IMR-90 (cell line): Measurements from ENCODE around the gene POLR3G. TPM values are rescaled to one million over a fixed set of nuclear protein-coding genes. Genes with fewer than 3 reads are reported as not detected.

ENCODE experiments used
- ATAC-seq: fragments of 200-7000 bp; cut with Tn5 transposase; 2 replicates; pipeline ENCODE4 v1.9.1; 2020; ENCODE audit warnings: low read depth, mild to moderate bottlenecking, moderate library complexity
- BruUV-seq: library from RNA; stranded (reverse); fragments of 400-500 nt; replicated peaks from 2 replicates; lab custom pipeline; 2021; lab: Mats Ljungman, UMichigan
- CTCF ChIA-PET: fragments of 300-600 bp; formaldehyde crosslinking; extraction: SDS; loops from one replicate; lab custom pipeline; 2021; ENCODE audit warnings: antibody characterized with exemption; lab: Yijun Ruan, JAX
- POLR2A ChIA-PET: fragments of 300-600 bp; sonication (Branson Sonifier 250); formaldehyde crosslinking; loops from one replicate; lab custom pipeline; 2022; ENCODE audit warnings: antibody characterized with exemption; ENCODE audit not compliant: unreplicated experiment; lab: Charles Lee
- DNase-seq: peaks from one replicate; pipeline ENCODE4 v3.0.0; 2013
- H2AFZ ChIP-seq: replicated peaks from 2 replicates; pipeline ENCODE3; 2013; ENCODE audit warnings: low read length, mild to moderate bottlenecking; ENCODE audit not compliant: poor library complexity
- H2AK5ac ChIP-seq: 2 replicates; pipeline ENCODE4 v1.6.1; 2013; ENCODE audit warnings: low read depth, low read length, inconsistent platforms
- H2AK9ac ChIP-seq: replicated peaks from 2 replicates; pipeline ENCODE3; 2013; ENCODE audit warnings: mild to moderate bottlenecking, low read depth, low read length, moderate library complexity; ENCODE audit not compliant: poor library complexity
- H2BK120ac ChIP-seq: 2 replicates; pipeline ENCODE4 v1.6.1; 2013; ENCODE audit warnings: low read depth, low read length, inconsistent platforms
- H2BK15ac ChIP-seq: 3 replicates; pipeline ENCODE4 v1.6.1; 2013; ENCODE audit warnings: low read depth, low read length, inconsistent platforms
- H2BK20ac ChIP-seq: 2 replicates; pipeline ENCODE4 v1.6.1; 2013; ENCODE audit warnings: low read depth, mild to moderate bottlenecking, inconsistent platforms, low read length, moderate library complexity
- H2BK5ac ChIP-seq: 2 replicates; pipeline ENCODE4 v1.6.1; 2013; ENCODE audit warnings: mild to moderate bottlenecking, low read depth, low read length, inconsistent platforms; ENCODE audit not compliant: poor library complexity, severe bottlenecking
- H3K14ac ChIP-seq: replicated peaks from 2 replicates; pipeline ENCODE4 v1.6.1; 2013; ENCODE audit warnings: low read depth, low read length, inconsistent platforms
- H3K18ac ChIP-seq: 2 replicates; pipeline ENCODE4 v1.6.1; 2013; ENCODE audit warnings: low read depth, low read length, control low read depth
- H3K23ac ChIP-seq: 2 replicates; pipeline ENCODE4 v1.6.1; 2013; ENCODE audit warnings: low read depth, low read length, inconsistent platforms
- H3K27ac ChIP-seq: 2 replicates; pipeline ENCODE4 v1.5.1; 2013; ENCODE audit warnings: mild to moderate bottlenecking, control low read depth, low read length; ENCODE audit not compliant: insufficient read depth
- H3K27me3 ChIP-seq: 2 replicates; pipeline ENCODE4 v1.6.1; 2013; ENCODE audit warnings: low read length; ENCODE audit not compliant: control insufficient read depth, insufficient read depth
- H3K36me3 ChIP-seq: 2 replicates; pipeline ENCODE4 v1.6.1; 2013; ENCODE audit warnings: low read length, mixed read lengths; ENCODE audit not compliant: control insufficient read depth, insufficient read depth
- H3K4ac ChIP-seq: 2 replicates; pipeline ENCODE4 v1.6.1; 2013; ENCODE audit warnings: low read depth, low read length, inconsistent platforms
- H3K4me1 ChIP-seq: 2 replicates; pipeline ENCODE4 v1.6.1; 2013; ENCODE audit warnings: low read length, mixed read lengths; ENCODE audit not compliant: control insufficient read depth, insufficient read depth
- H3K4me2 ChIP-seq: 2 replicates; pipeline ENCODE4 v1.6.1; 2013; ENCODE audit warnings: low read depth, mild to moderate bottlenecking, control low read depth, low read length, moderate library complexity
- H3K4me3 ChIP-seq: 2 replicates; pipeline ENCODE4 v1.5.1; 2013; ENCODE audit warnings: low read depth, mild to moderate bottlenecking, control low read depth, low read length, moderate library complexity; ENCODE audit not compliant: insufficient read depth
- H3K56ac ChIP-seq: 2 replicates; pipeline ENCODE4 v1.6.1; 2013; ENCODE audit warnings: low read length, inconsistent platforms; ENCODE audit not compliant: insufficient read depth; ENCODE audit errors: extremely low read depth
- H3K79me1 ChIP-seq, 2 experiments: 2 replicates each; pipeline ENCODE4 v1.6.1; 2013; ENCODE audit warnings: low read length in 2 of 2, inconsistent platforms in 1 of 2, low read depth in 1 of 2
- H3K9ac ChIP-seq: 2 replicates; pipeline ENCODE4 v1.6.1; 2013; ENCODE audit warnings: low read depth, low read length, control low read depth
- H3K9me1 ChIP-seq: 2 replicates; pipeline ENCODE4 v1.6.1; 2013; ENCODE audit warnings: low read length, inconsistent platforms; ENCODE audit not compliant: insufficient read depth
- H3K9me3 ChIP-seq: 2 replicates; pipeline ENCODE4 v1.6.1; 2013; ENCODE audit warnings: low read length; ENCODE audit not compliant: control insufficient read depth, insufficient read depth
- H4K20me1 ChIP-seq: 2 replicates; pipeline ENCODE4 v1.6.1; 2013; ENCODE audit warnings: low read length, inconsistent platforms; ENCODE audit not compliant: insufficient read depth
- H4K5ac ChIP-seq: 2 replicates; pipeline ENCODE4 v1.6.1; 2013; ENCODE audit warnings: mild to moderate bottlenecking, low read depth, low read length, control low read depth
- H4K8ac ChIP-seq, 2 experiments: 2 replicates each; pipeline ENCODE4 v1.6.1; 2013; ENCODE audit warnings: low read depth in 2 of 2, low read length in 2 of 2, control low read depth in 1 of 2, inconsistent platforms in 1 of 2
- H4K91ac ChIP-seq: 2 replicates; pipeline ENCODE4 v1.6.1; 2013; ENCODE audit warnings: low read depth, low read length, inconsistent platforms; ENCODE audit not compliant: insufficient read depth
- MAFK ChIP-seq: IDR thresholded peaks from 2 replicates; pipeline ENCODE4 v1.6.1; 2012; ENCODE audit warnings: low read depth, low read length, improper control_type of control experiment
- WGBS, 2 experiments: methylation state at CpG; one replicate each; pipeline versions ENCODE4 v1.1.5 to v1.1.7; 2013; ENCODE audit warnings: missing lambda C conversion rate in 2 of 2; ENCODE audit not compliant: insufficient read length in 1 of 2; ENCODE audit errors: extremely low coverage in 2 of 2; 5-methylcytosine and 5-hydroxymethylcytosine counted together
- dilution Hi-C: fragments of 300-500 bp; cut with HindIII; formaldehyde crosslinking; loops from one replicate; pipeline ENCODE4 v1.14.3; 2018; ENCODE audit warnings: low sequenced_read_pairs; ENCODE audit not compliant: unreplicated experiment
- in situ Hi-C: fragments of 300-500 bp; cut with MboI; formaldehyde crosslinking; loops from 3 replicates; pipeline ENCODE4 v1.14.3; 2019; ENCODE audit warnings: low sequenced_read_pairs, inconsistent platforms, mixed read lengths
- intact Hi-C: fragments of 100-400 bp; cut with micrococcal nuclease; formaldehyde crosslinking; loops from 2 replicates; pipeline ENCODE4 v1.10.0; 2022
- polyA plus RNA-seq, 3 experiments: library from polyadenylated mRNA; depleted of rRNA; stranded (reverse); fragments of >200 nt; gene quantifications; 2 replicates each; pipeline ENCODE4 v1.2.3, GENCODE V29; 2012; ENCODE audit warnings: low replicate concordance in 1 of 3
- total RNA-seq: library from RNA; depleted of rRNA; stranded (reverse); fragments of >200 nt; gene quantifications from 2 replicates; pipeline ENCODE4 v1.2.3, GENCODE V29; 2012
- TF ChIP-seq, protein P1 (sequence below): conservative IDR thresholded peaks from 2 replicates; pipeline ENCODE4 v1.5.1; 2012; ENCODE audit warnings: mild to moderate bottlenecking, low read depth, low read length, improper control_type of control experiment

Gene POLR3G
- total and polyA plus RNA-seq, 2 of the 4 experiments (the other 2 are of a cell fraction) = 10.6 to 11.6 TPM

GRCh38 chr5:90473396-90474234 is 1.0 kb upstream of the POLR3G start (continued):
- TF ChIP-seq, protein P1, sequence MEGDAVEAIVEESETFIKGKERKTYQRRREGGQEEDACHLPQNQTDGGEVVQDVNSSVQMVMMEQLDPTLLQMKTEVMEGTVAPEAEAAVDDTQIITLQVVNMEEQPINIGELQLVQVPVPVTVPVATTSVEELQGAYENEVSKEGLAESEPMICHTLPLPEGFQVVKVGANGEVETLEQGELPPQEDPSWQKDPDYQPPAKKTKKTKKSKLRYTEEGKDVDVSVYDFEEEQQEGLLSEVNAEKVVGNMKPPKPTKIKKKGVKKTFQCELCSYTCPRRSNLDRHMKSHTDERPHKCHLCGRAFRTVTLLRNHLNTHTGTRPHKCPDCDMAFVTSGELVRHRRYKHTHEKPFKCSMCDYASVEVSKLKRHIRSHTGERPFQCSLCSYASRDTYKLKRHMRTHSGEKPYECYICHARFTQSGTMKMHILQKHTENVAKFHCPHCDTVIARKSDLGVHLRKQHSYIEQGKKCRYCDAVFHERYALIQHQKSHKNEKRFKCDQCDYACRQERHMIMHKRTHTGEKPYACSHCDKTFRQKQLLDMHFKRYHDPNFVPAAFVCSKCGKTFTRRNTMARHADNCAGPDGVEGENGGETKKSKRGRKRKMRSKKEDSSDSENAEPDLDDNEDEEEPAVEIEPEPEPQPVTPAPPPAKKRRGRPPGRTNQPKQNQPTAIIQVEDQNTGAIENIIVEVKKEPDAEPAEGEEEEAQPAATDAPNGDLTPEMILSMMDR = no peak

DNA sequence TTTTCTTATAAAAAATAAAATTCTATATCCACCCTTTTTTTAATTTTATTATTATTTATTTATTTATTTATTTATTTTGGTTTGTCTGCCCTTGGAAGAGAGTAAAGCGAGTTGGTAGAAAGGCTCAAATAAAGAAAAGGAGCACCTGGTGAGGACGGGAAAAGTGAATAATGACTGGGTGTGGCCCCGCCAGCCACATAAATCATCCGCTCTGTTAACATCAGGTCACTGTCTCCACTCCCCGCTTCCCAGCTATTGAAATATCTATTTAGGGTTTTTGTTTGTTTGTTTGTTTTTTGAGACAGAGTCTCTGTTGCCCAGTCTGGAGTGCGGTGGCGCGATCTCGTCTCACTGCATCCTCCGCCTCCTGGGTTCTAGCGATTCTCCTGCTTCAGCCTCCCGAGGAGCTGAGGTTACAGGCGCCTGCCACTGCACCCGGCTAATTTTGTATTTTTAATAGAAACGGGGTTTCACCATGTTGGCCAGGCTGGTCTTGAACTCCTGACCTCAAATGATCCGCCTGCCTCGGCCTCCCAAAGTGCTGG is 844 bp downstream of the POLR3G start:
- Histone ChIP-seq H3K4me3 (no peak overlapping the region), H3K27me3 (no peaks in the 10 kb centered on the region), H3K14ac (no peak overlapping the region), H3K4me1 (peaks cover 2% of the 10 kb centered on the region), H3K9me3 (no peaks in the 10 kb centered on the region), H3K23ac (no peak overlapping the region), H4K20me1 (no peaks in the 10 kb centered on the region), H3K27ac (no peak overlapping the region), H3K9me1 (0 out of 2 replicates have a peak, but pooled peaks cover 2% of the 10 kb centered on the region), H3K36me3 (no peaks in the 10 kb centered on the region), H4K91ac (no peak overlapping the region), H2BK20ac (no peak overlapping the region), H2AK9ac (no peak overlapping the region), H4K8ac (peak overlapping the region in 1 of 2 experiments; percentile 77; a peak in 1 of 4 replicates), H3K4ac (no peak overlapping the region), H2BK15ac (no peak overlapping the region), H2BK120ac (no peak overlapping the region), H3K18ac (no peak overlapping the region), H3K9ac (no peak overlapping the region), H2BK5ac (no peak overlapping the region), H4K5ac (no peak overlapping the region), H3K56ac (no peak overlapping the region), H3K4me2 (no peak overlapping the region; the same call in 1 of the 2 replicates), H3K79me1 (peaks cover 13 to 14% of the 10 kb centered on the region in 2 experiments), H2AK5ac (no peak overlapping the region), H2AFZ (no peak overlapping the region)
- WGBS, 2 experiments = 60% methylated on average over 3 of the region's 17 CpGs; no CpG with 5 or more reads in 1 of the 2 experiments
- intact Hi-C loops = no loop called here
- CTCF ChIA-PET = no interaction called here
- no TSS peak for BruUV-seq
- ATAC-seq = no peak
- in situ Hi-C loops = no loop called here
- no peak for TF ChIP-seq MAFK
- POLR2A ChIA-PET = no interaction called here
- DNase-seq = no peak
- dilution Hi-C loops = no loop called here
